Spinal cord (tissue), 10 donors: ENCODE data around the gene ROPN1L. TPM values are rescaled to one million over a fixed set of nuclear protein-coding genes. Genes with fewer than 3 reads are reported as not detected.

Experiments
- DNase-seq, 6 donors: peaks; one replicate each; pipeline versions ENCODE4 v3.0.0 to v3.0.0-alpha.2; 2013 to 2015; ENCODE audit warnings: low spot score in 6 of 6, low read depth in 4 of 6
- H3K27ac ChIP-seq: one replicate; pipeline ENCODE4 v1.5.1; 2013; ENCODE audit warnings: low read depth, low read length, control low read depth
- H3K27me3 ChIP-seq: one replicate; pipeline ENCODE4 v1.6.1; 2013; ENCODE audit warnings: low read length; ENCODE audit not compliant: control insufficient read depth, insufficient read depth
- H3K36me3 ChIP-seq: one replicate; pipeline ENCODE4 v1.6.1; 2013; ENCODE audit warnings: low read length; ENCODE audit not compliant: control insufficient read depth, insufficient read depth
- H3K4me1 ChIP-seq: one replicate; pipeline ENCODE4 v1.6.1; 2013; ENCODE audit warnings: low read length; ENCODE audit not compliant: control insufficient read depth, insufficient read depth
- H3K4me3 ChIP-seq: one replicate; pipeline ENCODE4 v1.5.1; 2013; ENCODE audit warnings: low read depth, low read length, control low read depth
- H3K9me3 ChIP-seq: one replicate; pipeline ENCODE4 v1.6.1; 2013; ENCODE audit warnings: low read length; ENCODE audit not compliant: control insufficient read depth, insufficient read depth
- WGBS: methylation state at CpG from one replicate; pipeline ENCODE4 v1.1.5; 2013; ENCODE audit warnings: missing lambda C conversion rate; ENCODE audit not compliant: insufficient coverage; 5-methylcytosine and 5-hydroxymethylcytosine counted together
- polyA plus RNA-seq, 2 donors: library from polyadenylated mRNA; unstranded; fragments of 120-200 nt; gene quantifications; one replicate each; pipeline ENCODE4 v1.2.1, GENCODE V29; 2013; ENCODE audit not compliant: insufficient read length in 2 of 2
- total RNA-seq, 2 donors: library from RNA; depleted of rRNA in 1 of 2; stranded (reverse); fragments of 120-200 nt in 1 of 2; fragments of >200 nt in 1 of 2; gene quantifications; one replicate each; pipeline versions ENCODE4 v1.2.3 to v1.2.4, GENCODE V29; 2013 to 2014
- donor health status: healthy.

Gene ROPN1L
- total and polyA plus RNA-seq, 4 donors = 4.6 to 11.0 (median 9.7) TPM

- no peaks in the 10 kb centered on the region for H3K27me3 ChIP-seq
- no peak overlapping the region for H3K4me3 ChIP-seq
- no peaks in the 10 kb centered on the region for H3K36me3 ChIP-seq
- DNase-seq = no peak
- no peaks in the 10 kb centered on the region for H3K4me1 ChIP-seq
- no peaks in the 10 kb centered on the region for H3K9me3 ChIP-seq
- 76% methylated on average over 6 of the region's 7 CpGs for WGBS
- H3K27ac ChIP-seq = no peak overlapping the region
Observed at GRCh38 chr5:10474521-10475075, 32.9 kb downstream of the ROPN1L start.

GRCh38 chr5:10475931-10476676 is 34.4 kb downstream of the ROPN1L start:
- no peaks in the 10 kb centered on the region for H3K4me1 ChIP-seq
- no peak overlapping the region for H3K4me3 ChIP-seq
- DNase-seq = no peak
- no peaks in the 10 kb centered on the region for H3K27me3 ChIP-seq
- no peaks in the 10 kb centered on the region for H3K36me3 ChIP-seq
- no peaks in the 10 kb centered on the region for H3K9me3 ChIP-seq
- H3K27ac ChIP-seq = no peak overlapping the region
- 83% methylated on average over 1 of the region's 12 CpGs for WGBS

DNA sequence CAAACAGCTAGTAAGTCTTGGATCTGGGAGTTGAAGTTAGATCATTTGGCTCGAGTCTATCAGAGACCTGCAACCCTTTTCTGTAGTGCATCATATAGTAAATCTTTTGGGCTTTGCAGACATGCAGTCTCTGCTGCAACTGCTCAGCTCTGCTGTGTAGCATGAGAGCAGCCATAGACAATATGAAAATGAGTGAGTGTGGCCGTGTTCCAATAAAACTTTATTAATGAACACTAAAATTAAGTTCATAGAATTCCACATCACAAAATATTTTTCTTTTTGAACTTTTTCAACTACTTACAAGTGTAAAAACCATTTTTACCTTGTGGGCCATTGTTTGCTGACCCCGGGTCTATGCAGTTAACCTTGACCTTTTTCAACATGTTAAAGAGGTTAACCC is 35.2 kb downstream of the ROPN1L start:
- Histone ChIP-seq H3K4me3 (no peak overlapping the region), H3K27ac (no peak overlapping the region), H3K36me3 (no peaks in the 10 kb centered on the region), H3K27me3 (no peaks in the 10 kb centered on the region), H3K9me3 (no peaks in the 10 kb centered on the region), H3K4me1 (no peaks in the 10 kb centered on the region)
- WGBS = 70% methylated on average over 2 of the region's 3 CpGs
- DNase-seq = no peak

DNA sequence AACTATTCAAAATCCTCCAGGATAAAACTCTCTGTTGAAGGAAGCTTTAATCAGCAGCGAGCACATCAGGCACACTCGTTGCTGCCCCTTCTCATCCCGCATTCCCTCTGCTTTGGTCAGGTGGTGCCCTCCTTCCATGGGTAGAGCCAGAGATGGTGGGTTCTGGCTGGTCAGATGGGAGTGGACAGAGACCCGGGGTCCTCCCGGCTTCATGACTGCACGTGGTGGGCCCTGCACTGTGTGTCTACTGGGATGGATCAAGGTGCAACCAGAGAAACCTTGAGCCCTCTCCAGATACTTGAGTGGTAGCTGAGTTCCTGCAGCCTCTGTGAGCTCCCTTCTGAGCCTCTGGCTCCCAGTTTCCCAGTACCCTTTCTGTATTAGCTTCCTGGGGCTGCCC is 36.3 kb downstream of the ROPN1L start:
- no peak for DNase-seq
- Histone ChIP-seq H3K36me3 (no peaks in the 10 kb centered on the region), H3K27me3 (no peaks in the 10 kb centered on the region), H3K27ac (no peak overlapping the region), H3K4me1 (no peaks in the 10 kb centered on the region), H3K4me3 (no peak overlapping the region), H3K9me3 (no peaks in the 10 kb centered on the region)
- 98% methylated on average over 6 of the region's 6 CpGs for WGBS

DNA sequence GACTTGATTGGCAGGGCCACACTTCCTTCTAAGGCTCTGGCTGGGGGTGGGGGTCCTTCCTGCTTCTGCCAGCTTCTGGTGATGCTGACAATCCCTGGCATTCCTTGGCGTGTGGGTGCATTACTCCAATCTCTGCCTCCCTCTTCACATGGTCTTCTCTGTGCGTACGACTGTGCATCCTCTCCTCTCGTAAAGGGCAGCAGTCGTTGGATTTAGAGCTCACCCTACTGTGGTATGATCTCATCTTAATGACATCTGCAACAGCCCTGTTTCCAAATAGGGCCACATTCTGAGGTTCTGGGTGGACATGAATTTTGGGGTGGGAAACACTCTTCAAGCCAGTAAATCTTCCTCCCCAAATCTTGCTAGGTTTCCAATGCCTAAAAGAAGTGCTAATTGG is 36.8 kb downstream of the ROPN1L start:
- no peak for DNase-seq
- Histone ChIP-seq H3K36me3 (no peaks in the 10 kb centered on the region), H3K27ac (no peak overlapping the region), H3K4me1 (no peaks in the 10 kb centered on the region), H3K9me3 (no peaks in the 10 kb centered on the region), H3K27me3 (no peaks in the 10 kb centered on the region), H3K4me3 (no peak overlapping the region)
- 98% methylated on average over 5 of the region's 5 CpGs for WGBS

- Histone ChIP-seq H3K27me3 (no peaks in the 10 kb centered on the region), H3K4me1 (no peaks in the 10 kb centered on the region)
Observed at GRCh38 chr5:10479154-10479721, 37.6 kb downstream of the ROPN1L start.

DNA sequence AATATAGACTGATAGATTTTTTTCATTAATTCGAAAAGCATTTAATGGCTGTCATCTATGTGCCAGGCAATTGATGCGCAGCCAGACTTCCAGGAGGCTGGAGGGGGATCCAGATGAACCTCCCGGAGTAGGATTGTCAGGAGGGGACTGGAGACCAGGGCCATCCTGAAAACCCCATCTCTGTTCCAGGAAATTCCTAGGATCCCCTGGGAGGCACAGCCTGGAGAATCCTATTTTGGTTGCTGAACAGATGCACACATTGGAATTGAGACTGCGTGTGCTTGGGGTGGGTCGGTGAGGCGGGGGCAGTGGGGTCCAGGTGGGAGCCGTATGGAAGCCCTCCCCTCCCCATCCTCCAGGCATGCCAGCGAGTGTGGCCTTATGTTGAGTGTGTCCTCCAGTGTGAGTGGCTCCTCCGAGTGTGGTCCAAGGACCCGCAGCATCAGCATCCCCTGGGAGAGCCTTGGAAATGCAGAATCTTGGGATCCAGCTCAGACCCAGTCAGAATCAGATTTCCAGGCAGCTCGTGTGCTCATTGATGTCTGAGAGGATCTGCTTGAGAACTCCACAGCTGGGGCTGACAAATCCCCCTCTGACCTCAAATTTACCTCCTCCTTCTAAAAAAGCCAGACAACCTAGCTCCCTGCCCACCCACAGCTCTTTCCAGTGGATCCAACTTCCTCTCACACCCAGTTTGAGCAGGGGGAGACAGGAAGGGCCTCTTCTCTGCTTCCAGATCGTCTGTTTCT is 38.7 kb downstream of the ROPN1L start:
- peak in 1 of 6 donors; percentile 57 for DNase-seq
- H3K27me3 ChIP-seq = no peaks in the 10 kb centered on the region
- no peak overlapping the region for H3K4me3 ChIP-seq
- H3K4me1 ChIP-seq = no peaks in the 10 kb centered on the region
- 62% methylated on average over 5 of the region's 12 CpGs for WGBS
- no peak overlapping the region for H3K27ac ChIP-seq
- no peaks in the 10 kb centered on the region for H3K36me3 ChIP-seq
- no peaks in the 10 kb centered on the region for H3K9me3 ChIP-seq

More at GRCh38 chr5:10479154-10479721, 37.6 kb downstream of the ROPN1L start:
- 79% methylated on average over 6 of the region's 11 CpGs for WGBS
- no peak overlapping the region for H3K4me3 ChIP-seq
- no peaks in the 10 kb centered on the region for H3K36me3 ChIP-seq
- no peaks in the 10 kb centered on the region for H3K9me3 ChIP-seq
- no peak for DNase-seq
- no peak overlapping the region for H3K27ac ChIP-seq

DNA sequence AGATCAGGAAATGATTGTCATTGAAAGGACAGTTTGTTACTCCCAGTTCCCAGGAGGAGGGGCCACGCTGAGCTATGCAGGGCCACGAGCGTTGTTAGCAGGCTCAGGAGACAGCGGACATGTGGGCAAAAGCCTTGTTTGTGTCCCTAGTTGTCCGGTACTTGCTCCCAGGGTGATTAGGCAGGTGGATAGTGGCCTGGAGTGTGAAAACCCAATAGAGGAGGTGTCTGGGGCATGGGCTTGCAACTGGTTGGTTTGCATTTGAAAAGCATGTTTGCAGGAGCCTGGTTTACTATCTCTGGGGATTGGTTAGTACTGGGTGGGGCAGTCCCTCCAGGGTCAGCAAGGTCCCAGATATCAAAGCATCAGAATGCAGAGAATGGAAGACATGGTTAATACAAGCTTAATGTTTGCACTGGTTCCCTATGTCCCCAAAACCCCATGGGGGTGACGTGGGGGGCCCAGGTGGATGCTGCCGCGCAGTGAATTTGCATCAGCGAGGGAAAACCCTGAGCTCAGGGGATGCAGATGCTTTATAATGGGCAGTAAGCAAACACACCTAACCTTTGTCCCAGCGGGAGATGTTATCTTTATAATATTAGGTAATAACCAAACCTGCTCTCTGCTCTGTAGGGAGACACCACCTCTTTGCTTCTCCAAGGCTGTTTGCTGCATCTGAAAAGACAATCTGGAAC is 39.7 kb downstream of the ROPN1L start:
- peaks cover 5% of the 10 kb centered on the region for H3K4me1 ChIP-seq
- H3K36me3 ChIP-seq = no peaks in the 10 kb centered on the region
- H3K27me3 ChIP-seq = no peaks in the 10 kb centered on the region
- H3K27ac ChIP-seq = no peak overlapping the region
- no peaks in the 10 kb centered on the region for H3K9me3 ChIP-seq
- no peak for DNase-seq
- no peak overlapping the region for H3K4me3 ChIP-seq
- 61% methylated on average over 6 of the region's 10 CpGs for WGBS

GRCh38 chr5:10482791-10483530 is 41.3 kb downstream of the ROPN1L start:
- Histone ChIP-seq H3K9me3 (no peaks in the 10 kb centered on the region), H3K4me1 (peaks cover 11% of the 10 kb centered on the region), H3K27ac (no peak overlapping the region), H3K27me3 (no peaks in the 10 kb centered on the region), H3K4me3 (no peak overlapping the region), H3K36me3 (no peaks in the 10 kb centered on the region)
- 87% methylated on average over 12 of the region's 12 CpGs for WGBS
- DNase-seq = no peak
